HuH-7 (cell line): ENCODE results near the gene IL21.
A peak's percentile ranks its signal among the peaks of the same experiment; 100 is the strongest.

Source experiments
- DNase-seq: peaks from one replicate; pipeline ENCODE4 v3.0.0; 2011; ENCODE audit warnings: low spot score

IL21 gene

DNA sequence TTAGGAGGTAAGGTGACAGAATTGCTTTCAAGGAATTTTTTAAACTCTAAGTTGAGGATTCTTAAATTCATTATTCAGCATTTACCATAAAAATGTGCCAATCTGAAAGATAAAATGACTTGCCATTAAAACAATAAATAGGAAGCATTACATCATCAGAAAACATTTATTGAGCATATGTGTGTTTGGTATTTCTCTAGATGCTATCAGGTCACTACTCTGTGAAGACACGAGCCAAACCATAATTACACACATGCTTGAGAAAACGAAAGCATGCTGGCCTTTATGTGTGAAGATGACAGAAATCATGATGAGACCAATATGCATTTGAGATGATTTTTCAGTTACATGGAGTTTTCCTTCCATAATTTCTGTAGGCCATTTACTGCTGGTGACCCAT, 12.3 kb upstream of the IL21 start:
- DNase-seq: no peak

GRCh38 chr4:122632396-122633143, 11.7 kb upstream of the IL21 start:
- DNase-seq: no peak

GRCh38 chr4:122625156-122625555, 4.3 kb upstream of the IL21 start:
- DNase-seq: no peak

GRCh38 chr4:122624205-122624604, 3.3 kb upstream of the IL21 start:
- DNase-seq: no peak

- DNase-seq: no peak
Measured at GRCh38 chr4:122623637-122624166, 2.8 kb upstream of the IL21 start.

GRCh38 chr4:122622400-122622799, 1.5 kb upstream of the IL21 start:
- no peak for DNase-seq

DNA sequence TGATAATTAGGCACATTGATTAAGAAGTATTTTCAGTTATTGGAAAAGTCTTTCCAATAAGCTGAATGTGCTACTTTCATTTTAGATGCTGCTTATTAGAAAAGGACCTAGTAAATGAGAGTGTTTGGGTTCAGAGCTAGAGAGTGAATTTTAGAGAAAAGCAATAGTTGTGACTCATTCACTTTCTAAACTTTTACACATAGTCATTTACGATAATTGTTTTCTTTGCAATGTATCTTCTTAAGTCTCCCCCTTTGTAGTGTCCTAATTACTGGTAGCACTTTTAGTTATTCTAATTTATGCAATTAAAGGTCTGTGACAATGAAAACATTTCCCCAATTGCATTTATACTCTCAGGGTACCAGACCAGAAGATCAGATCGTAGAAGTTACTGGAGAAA, 1.3 kb downstream of the IL21 start:
- DNase-seq: no peak

DNA sequence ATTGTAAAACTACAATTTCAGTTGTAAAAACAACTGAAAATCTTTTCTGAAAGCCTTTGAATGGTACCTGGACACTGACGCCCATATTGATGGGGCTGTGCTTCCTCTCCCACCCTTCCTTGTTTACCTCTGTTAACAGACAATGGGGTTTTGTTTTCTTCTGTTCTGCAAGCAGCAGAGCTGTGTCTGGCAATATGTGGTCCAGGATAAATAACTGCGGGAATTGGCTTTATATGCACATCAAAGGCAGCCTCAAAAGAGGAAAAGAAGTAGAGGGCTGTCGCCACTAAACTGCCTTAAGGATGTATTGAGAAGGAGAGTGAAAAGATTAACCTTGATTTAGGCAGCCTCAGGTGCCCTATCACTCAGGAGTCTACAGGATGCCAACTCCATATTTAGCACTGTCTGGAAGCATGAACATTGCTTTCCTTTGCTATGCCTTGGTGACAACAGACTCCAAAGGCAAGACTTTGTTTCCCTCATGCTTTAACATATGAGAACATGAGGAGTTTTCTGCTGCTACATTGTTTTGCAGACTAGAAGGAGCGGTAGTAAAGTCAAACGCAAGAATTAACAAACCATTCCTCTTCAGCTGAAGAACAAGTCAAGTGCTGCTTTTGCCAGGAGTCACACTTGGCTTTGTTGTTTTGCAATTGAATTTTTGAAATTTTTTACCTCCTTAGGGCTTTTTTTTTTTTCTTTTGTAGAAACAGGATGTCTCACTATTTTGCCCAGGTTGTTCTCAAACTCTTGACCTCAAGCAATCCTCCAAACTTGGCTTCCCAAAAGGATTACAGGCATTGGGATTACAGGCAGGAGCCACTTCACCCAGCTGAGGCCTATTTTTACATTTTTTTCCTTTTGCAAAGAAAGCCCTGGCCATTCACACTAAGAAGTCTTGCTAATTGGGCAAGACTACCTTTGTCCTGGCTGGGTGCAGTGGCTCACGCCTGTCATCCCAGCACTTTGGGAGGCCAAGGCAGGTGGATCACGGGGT, 3.0 kb downstream of the IL21 start:
- DNase-seq: no peak

- no peak for DNase-seq
Measured at GRCh38 chr4:122616915-122617596, 3.8 kb downstream of the IL21 start.

- no peak for DNase-seq
Measured at GRCh38 chr4:122614621-122615020, 6.2 kb downstream of the IL21 start.

DNA sequence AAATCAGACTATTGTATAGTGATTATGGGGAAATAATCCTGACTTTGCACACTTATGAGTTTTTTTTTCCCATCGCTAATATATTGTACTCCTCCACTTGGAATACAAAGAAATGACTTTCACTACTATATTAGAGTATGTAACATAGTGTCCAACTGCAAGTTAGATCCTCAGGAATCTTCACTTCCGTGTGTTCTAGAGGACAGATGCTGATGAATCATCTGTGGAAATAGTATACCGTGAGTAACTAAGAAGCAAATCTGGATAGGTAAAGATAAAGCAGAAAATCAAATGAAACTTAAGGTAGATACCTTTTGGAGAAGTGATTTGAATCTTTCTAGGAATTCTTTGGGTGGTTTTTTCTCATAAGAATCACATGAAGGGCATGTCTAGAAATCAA, 8.3 kb downstream of the IL21 start:
- no peak for DNase-seq

- no peak for DNase-seq
Measured at GRCh38 chr4:122606364-122607043, 14.4 kb downstream of the IL21 start.

GRCh38 chr4:122604146-122604545, 16.7 kb downstream of the IL21 start:
- DNase-seq: no peak

DNA sequence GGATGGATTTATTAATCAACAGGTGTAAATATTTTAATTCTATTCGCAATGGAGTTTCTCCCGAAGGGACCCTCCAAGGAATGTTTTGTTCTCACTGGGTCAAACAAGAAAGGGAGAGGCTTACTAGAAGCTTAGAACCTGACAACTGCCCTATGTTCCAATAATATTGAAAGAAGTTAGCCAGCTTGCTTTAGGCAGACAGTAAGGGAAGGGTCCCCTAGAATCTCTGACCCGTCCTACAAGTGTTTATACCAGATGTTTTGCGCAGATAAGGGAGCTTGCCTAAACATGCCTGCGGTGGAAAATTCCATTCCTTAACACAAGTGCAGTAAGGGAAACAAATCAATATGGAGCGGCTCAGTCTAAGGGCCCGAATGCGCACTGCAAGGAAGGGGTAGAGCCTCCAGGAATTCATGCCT, 17.7 kb downstream of the IL21 start:
- no peak for DNase-seq

GRCh38 chr4:122602277-122603142, 18.4 kb downstream of the IL21 start:
- DNase-seq: peak; percentile 5

GRCh38 chr4:122591196-122591595, 29.7 kb downstream of the IL21 start:
- DNase-seq: no peak

- no peak for DNase-seq
Measured at GRCh38 chr4:122588453-122589238, 32.2 kb downstream of the IL21 start.

DNA sequence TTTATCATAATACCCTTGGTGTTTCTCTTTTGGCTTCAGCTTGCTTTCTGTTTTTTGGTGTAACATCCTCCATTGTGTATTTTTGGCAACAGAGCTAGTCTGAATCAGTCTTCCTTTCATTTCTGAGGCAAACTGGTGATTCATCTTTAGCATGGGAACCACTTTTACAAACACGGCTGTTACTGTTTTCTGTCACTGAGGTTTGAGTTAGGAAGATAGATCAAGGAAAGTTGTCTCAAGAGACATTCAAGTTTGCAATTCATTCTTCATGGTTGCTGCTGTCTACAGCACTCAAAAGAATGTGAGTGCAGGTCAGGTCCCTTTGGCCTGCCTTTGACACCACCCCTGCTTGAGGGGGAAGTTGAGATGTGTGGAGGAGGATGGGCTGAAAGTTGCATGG, 36.3 kb downstream of the IL21 start:
- no peak for DNase-seq

DNA sequence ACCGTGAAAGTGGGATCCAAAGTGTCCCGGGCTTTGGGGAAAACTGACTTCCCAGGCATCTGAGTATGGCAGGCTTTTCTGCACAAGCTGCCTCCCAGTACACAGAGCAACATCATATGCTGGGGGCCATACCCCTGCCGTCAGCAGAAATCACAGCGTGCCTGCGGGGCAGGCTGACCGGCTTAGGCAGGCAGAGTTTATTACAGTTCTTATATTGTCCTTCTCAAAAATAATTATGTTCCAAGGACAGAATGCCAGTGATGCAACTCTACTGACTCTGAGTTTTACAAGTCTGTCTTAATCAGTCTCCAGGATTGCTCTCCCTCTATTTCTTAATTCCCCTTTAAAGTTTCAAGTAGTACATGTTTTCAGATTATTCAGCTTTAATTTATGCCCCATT, 37.0 kb downstream of the IL21 start:
- DNase-seq: no peak
